PC-9 (cell line): Measurements from ENCODE around the gene ZSCAN16. TPM values are rescaled to one million over a fixed set of nuclear protein-coding genes. Genes with fewer than 3 reads are reported as not detected.

Source experiments
- Bru-seq: library from RNA; stranded (reverse); fragments of 400-500 nt; gene quantifications from one replicate; lab custom pipeline; 2021; lab: Mats Ljungman, UMichigan
- BruChase-seq, 2 experiments: library from RNA; stranded (reverse); fragments of 400-500 nt; gene quantifications; one replicate each; lab custom pipeline; 2021; lab: Mats Ljungman, UMichigan
- BruUV-seq: library from RNA; stranded (reverse); fragments of 400-500 nt; replicated peaks from 2 replicates; lab custom pipeline; 2021; lab: Mats Ljungman, UMichigan
- CTCF ChIA-PET: fragments of 300-600 bp; sonication (Branson Sonifier 250); formaldehyde crosslinking; loops from one replicate; lab custom pipeline; 2022; ENCODE audit warnings: antibody characterized with exemption; lab: Charles Lee
- POLR2A ChIA-PET: fragments of 300-600 bp; sonication (Branson Sonifier 250); formaldehyde crosslinking; loops from one replicate; lab custom pipeline; 2022; ENCODE audit warnings: antibody characterized with exemption; ENCODE audit not compliant: unreplicated experiment; lab: Charles Lee
- DNase-seq, 2 experiments: peaks; one replicate each; pipeline versions ENCODE4 v3.0.0 to v3.0.0-alpha.2; 2015 to 2022; ENCODE audit warnings: mixed read lengths in 1 of 2
- H2AFZ ChIP-seq: fragments of 200-600 bp; sonication (generic); 2 replicates; pipeline ENCODE4 v1.8.1; 2017; ENCODE audit warnings: antibody characterized with exemption
- H3F3A ChIP-seq: fragments of 200-600 bp; sonication (generic); 2 replicates; pipeline ENCODE4 v1.8.1; 2017; ENCODE audit warnings: antibody characterized with exemption, mild to moderate bottlenecking, low read depth; ENCODE audit not compliant: insufficient read depth
- H3K27ac ChIP-seq: fragments of 200-600 bp; sonication (generic); 2 replicates; pipeline ENCODE4 v1.6.1; 2016; ENCODE audit warnings: mixed run types
- H3K27me3 ChIP-seq: fragments of 200-600 bp; sonication (generic); 2 replicates; pipeline ENCODE4 v1.6.1; 2016; ENCODE audit warnings: low read depth, mixed run types; ENCODE audit not compliant: insufficient read depth
- H3K36me3 ChIP-seq: fragments of 200-600 bp; sonication (generic); 2 replicates; pipeline ENCODE4 v1.6.1; 2016; ENCODE audit warnings: low read depth, mixed run types
- H3K4me1 ChIP-seq: fragments of 200-600 bp; sonication (generic); replicated peaks from 2 replicates; pipeline ENCODE4 v1.6.1; 2016; ENCODE audit warnings: mixed run types; ENCODE audit not compliant: insufficient read depth
- H3K4me2 ChIP-seq: fragments of 200-600 bp; sonication (generic); 2 replicates; pipeline ENCODE4 v1.6.1; 2017; ENCODE audit warnings: mixed run types
- H3K4me3 ChIP-seq: fragments of 200-600 bp; sonication (generic); 2 replicates; pipeline ENCODE4 v1.6.1; 2016; ENCODE audit warnings: mixed run types
- H3K79me2 ChIP-seq: fragments of 200-600 bp; sonication (generic); 2 replicates; pipeline ENCODE4 v1.6.1; 2017; ENCODE audit warnings: low read depth, mixed run types
- H3K9me2 ChIP-seq: fragments of 200-600 bp; sonication (generic); 2 replicates; pipeline ENCODE4 v1.8.1; 2017; ENCODE audit warnings: mild to moderate bottlenecking; ENCODE audit not compliant: insufficient read depth
- H3K9me3 ChIP-seq: fragments of 200-600 bp; sonication (generic); 2 replicates; pipeline ENCODE4 v1.8.1; 2016; ENCODE audit warnings: low read depth; ENCODE audit not compliant: insufficient read depth
- H4K20me1 ChIP-seq: fragments of 200-600 bp; sonication (generic); 2 replicates; pipeline ENCODE4 v1.8.1; 2017; ENCODE audit not compliant: insufficient read depth
- CTCF ChIP-seq: fragments of 200-600 bp; sonication (generic); conservative IDR thresholded peaks from 2 replicates; pipeline ENCODE4 v1.6.1; 2017; ENCODE audit warnings: mixed run types, antibody characterized with exemption, mild to moderate bottlenecking, moderate library complexity
- EZH2 ChIP-seq: fragments of 200-600 bp; sonication (generic); IDR thresholded peaks from 2 replicates; pipeline ENCODE4 v1.8.0; 2017; ENCODE audit warnings: antibody characterized with exemption, low read depth
- intact Hi-C: fragments of 100-400 bp; cut with micrococcal nuclease; formaldehyde crosslinking; loops from one replicate; pipeline ENCODE4 v1.10.0; 2022; ENCODE audit not compliant: unreplicated experiment
- long read RNA-seq: library from polyadenylated mRNA; stranded (forward); transcript quantifications from one replicate; pipeline ENCODE4 v2.0.0, GENCODE V29; 2022
- total RNA-seq: library from RNA; stranded (reverse); gene quantifications from 2 replicates; pipeline ENCODE4 v1.2.3, GENCODE V29; 2021

The ZSCAN16 gene
- total RNA-seq (5.6 and 5.9 TPM in 2 replicates), Bru-seq, nascent RNA (percentile 70 among the genes with signal in this experiment), BruChase-seq, experiment 1, labeled RNA remaining after a 2-hour chase (percentile 59 among the genes with signal in this experiment), BruChase-seq, experiment 2, labeled RNA remaining after a 6-hour chase (percentile 43 among the genes with signal in this experiment)
- long read RNA-seq, partial matches to known transcripts, result 3 of 8 reads
- long read RNA-seq, other reads (novel, unspliced or antisense), result 2 of 8 reads

GRCh38 chr6:28124350-28124970, at the start of gene ZSCAN16:
TSS of gene ZSCAN16 (plus strand) at chr6:28124609. CDS start at chr6:28125444, 835 bp downstream.
- Histone ChIP-seq H3F3A (peaks cover 4% of the 10 kb centered on the region; the same call in 1 of the 2 replicates), H3K4me1 (peaks cover 7% of the 10 kb centered on the region), H4K20me1 (no peaks in the 10 kb centered on the region), H3K36me3 (peaks cover 7% of the 10 kb centered on the region; the same call in 1 of the 2 replicates), H3K79me2 (peaks cover 25% of the 10 kb centered on the region), H2AFZ (peak within 1 kb of the TSS; percentile 96), H3K4me3 (peak within 1 kb of the TSS; percentile 64), H3K9me3 (no peaks in the 10 kb centered on the region), H3K27me3 (no peaks in the 10 kb centered on the region), H3K4me2 (peak within 1 kb of the TSS; percentile 85), H3K9me2 (no peaks in the 10 kb centered on the region), H3K27ac (0 out of 2 replicates have a peak within 1 kb of the TSS, but pooled peaks have one; percentile 7)
- CTCF ChIA-PET, result interaction anchor here (1.1 kb wide), 1 partner anchor 418 kb away, joined by 5 read pairs; no protein-coding TSS in a partner anchor
- POLR2A ChIA-PET, result interaction anchor here (0.5 to 1.2 kb wide), 6 partner anchors 17 to 231 kb away, joined by 3 to 8 read pairs (median 4); partner anchors contain the start of gene ZKSCAN8
- intact Hi-C loops, result no loop called here
- TF ChIP-seq CTCF (no peak), EZH2 (no peak)
- BruUV-seq, result TSS peak; percentile 48
- peak; percentile 79 to 85 for DNase-seq

GRCh38 chr6:28078050-28078449, 46.4 kb upstream of the ZSCAN16 start:
- no TSS peak for BruUV-seq
- no peak overlapping the region for H3K27ac ChIP-seq
- no peaks in the 10 kb centered on the region for H3K27me3 ChIP-seq
- no peak for DNase-seq
- H3K4me2 ChIP-seq, result no peak overlapping the region
- H3F3A ChIP-seq, result peaks cover 15% of the 10 kb centered on the region; the same call in 1 of the 2 replicates
- peaks cover 15% of the 10 kb centered on the region; the same call in 1 of the 2 replicates for H3K4me1 ChIP-seq
- H3K9me3 ChIP-seq, result no peaks in the 10 kb centered on the region
- TF ChIP-seq EZH2 (no peak), CTCF (no peak)
- H2AFZ ChIP-seq, result no peak overlapping the region
- no peaks in the 10 kb centered on the region for H4K20me1 ChIP-seq
- H3K9me2 ChIP-seq, result no peaks in the 10 kb centered on the region
- intact Hi-C loops, result no loop called here
- ChIA-PET CTCF (no interaction called here), POLR2A (no interaction called here)
- no peak overlapping the region for H3K4me3 ChIP-seq
- H3K36me3 ChIP-seq, result no peaks in the 10 kb centered on the region
- peaks cover 22% of the 10 kb centered on the region for H3K79me2 ChIP-seq

- intact Hi-C loops, result no loop called here
- no TSS peak for BruUV-seq
- Histone ChIP-seq H3K9me2 (no peaks in the 10 kb centered on the region), H3K9me3 (peaks cover 3% of the 10 kb centered on the region; the same call in 1 of the 2 replicates), H3K4me2 (peak overlapping the region; percentile 91; the same call in 1 of the 2 replicates), H3F3A (peaks cover 15% of the 10 kb centered on the region; the same call in 1 of the 2 replicates), H3K79me2 (peaks cover 27% of the 10 kb centered on the region), H3K36me3 (0 out of 2 replicates have a peak, but pooled peaks cover 3% of the 10 kb centered on the region), H4K20me1 (no peaks in the 10 kb centered on the region), H3K4me3 (no peak overlapping the region), H3K27me3 (no peaks in the 10 kb centered on the region), H2AFZ (no peak overlapping the region), H3K4me1 (peaks cover 15% of the 10 kb centered on the region; the same call in 1 of the 2 replicates), H3K27ac (0 out of 2 replicates have a peak overlapping the region, but pooled peaks have one; percentile 98)
- CTCF ChIA-PET, result interaction anchor here (0.7 kb wide), 1 partner anchor 250 kb away, joined by 5 read pairs; no protein-coding TSS in a partner anchor
- TF ChIP-seq CTCF (no peak), EZH2 (no peak)
- POLR2A ChIA-PET, result interaction anchor here (0.6 kb wide), 1 partner anchor 901 kb away, joined by 4 read pairs; no protein-coding TSS in a partner anchor
- DNase-seq, result no peak
Measured at GRCh38 chr6:28078836-28079235, 45.6 kb upstream of the ZSCAN16 start.
